ENCODE measurements around the gene DPYD.

- TF ChIP-seq ZNF274 (IDR thresholded peaks at IDR 0.05; ENCODE audit: low read depth, low read length), result no peak
- no peak for TF ChIP-seq YY1 (IDR thresholded peaks at IDR 0.05; ENCODE audit: insufficient read depth, insufficient read length)
These were observed 387.5 kb downstream of the DPYD start for GRCh38 chr1:97533358-97533757.
